ENCODE results near the gene BCL10.

The BCL10 gene

GRCh38 chr1:85297855-85298629, 21.6 kb upstream of the BCL10 start:
- no peak for DNase-seq

- no peak for DNase-seq
Measured at GRCh38 chr1:85297538-85297854, 21.1 kb upstream of the BCL10 start.

GRCh38 chr1:85296980-85297379, 20.5 kb upstream of the BCL10 start:
- DNase-seq, result no peak

GRCh38 chr1:85295654-85296053, 19.2 kb upstream of the BCL10 start:
- no peak for DNase-seq

- DNase-seq, result no peak
Measured at GRCh38 chr1:85295006-85295431, 18.6 kb upstream of the BCL10 start.

GRCh38 chr1:85290826-85291225, 14.4 kb upstream of the BCL10 start:
- no peak for DNase-seq

GRCh38 chr1:85289848-85290335, 13.5 kb upstream of the BCL10 start:
- no peak for DNase-seq

GRCh38 chr1:85289207-85289847, 12.9 kb upstream of the BCL10 start:
- peak; percentile 26 to 48 (median 45) for DNase-seq

GRCh38 chr1:85284202-85284601, 7.8 kb upstream of the BCL10 start:
- DNase-seq, result no peak

GRCh38 chr1:85283475-85284199, 7.2 kb upstream of the BCL10 start:
- DNase-seq, result no peak

- no peak for DNase-seq
Measured at GRCh38 chr1:85282424-85282823, 6.0 kb upstream of the BCL10 start.

GRCh38 chr1:85280636-85281035, 4.2 kb upstream of the BCL10 start:
- DNase-seq, result no peak

GRCh38 chr1:85279458-85280080, 3.1 kb upstream of the BCL10 start:
- no peak for DNase-seq

GRCh38 chr1:85278853-85279314, 2.5 kb upstream of the BCL10 start:
- peak; percentile 82 to 93 (median 93) for DNase-seq

GRCh38 chr1:85277802-85278201, 1.4 kb upstream of the BCL10 start:
- DNase-seq, result no peak

GRCh38 chr1:85276978-85277639, 677 bp upstream of the BCL10 start:
- DNase-seq, result no peak

- peak; percentile 64 to 68 (median 67) for DNase-seq
Measured at GRCh38 chr1:85275701-85276214, 674 bp downstream of the BCL10 start.

- DNase-seq, result peak; percentile 74 to 89 (median 89)
Measured at GRCh38 chr1:85274969-85275453, 1.4 kb downstream of the BCL10 start.

- DNase-seq, result no peak
Measured at GRCh38 chr1:85273397-85273796, 3.0 kb downstream of the BCL10 start.

- no peak for DNase-seq
Measured at GRCh38 chr1:85268801-85269585, 7.4 kb downstream of the BCL10 start.

- no peak for DNase-seq
Measured at GRCh38 chr1:85267313-85267712, 9.1 kb downstream of the BCL10 start.

All from suppressor macrophage treated with lipopolysaccharide for 1 hour (primary cell).